NCI-H2196 (cell line): ENCODE results near the gene TTC31.
"Not testable (repeated sequence)": the region's sequence is repeated elsewhere in the genome, so short reads cannot be mapped to it uniquely, and the experiment has no call there.

Experiments used
- DNase-seq: peaks from one replicate; lab custom pipeline; 2025; ENCODE audit not compliant: unreplicated experiment; lab: John Stamatoyannopoulos, UW

TTC31 gene

GRCh38 chr2:74483675-74484164 lies 839 bp downstream of the TTC31 start:
- DNase-seq, result not testable (repeated sequence)

DNA sequence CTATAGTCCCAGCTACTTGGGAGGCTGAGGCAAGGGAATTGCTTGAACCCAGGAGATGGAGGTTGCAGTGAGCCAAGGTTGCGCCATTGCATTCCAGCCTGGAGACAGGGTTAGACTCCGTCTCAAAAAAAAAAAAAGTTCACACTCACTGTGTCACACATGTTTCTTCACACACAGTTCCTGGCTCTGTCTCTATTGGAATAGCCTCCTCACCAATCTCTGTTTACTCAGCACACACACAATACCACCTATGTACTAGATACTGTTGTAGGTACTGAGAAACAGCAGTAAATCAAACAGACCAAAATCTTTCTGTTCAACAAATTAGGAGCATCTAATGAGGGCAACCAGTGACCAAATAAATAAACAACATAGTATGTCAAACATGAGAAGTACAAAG lies 3.3 kb downstream of the TTC31 start:
- no peak for DNase-seq

DNA sequence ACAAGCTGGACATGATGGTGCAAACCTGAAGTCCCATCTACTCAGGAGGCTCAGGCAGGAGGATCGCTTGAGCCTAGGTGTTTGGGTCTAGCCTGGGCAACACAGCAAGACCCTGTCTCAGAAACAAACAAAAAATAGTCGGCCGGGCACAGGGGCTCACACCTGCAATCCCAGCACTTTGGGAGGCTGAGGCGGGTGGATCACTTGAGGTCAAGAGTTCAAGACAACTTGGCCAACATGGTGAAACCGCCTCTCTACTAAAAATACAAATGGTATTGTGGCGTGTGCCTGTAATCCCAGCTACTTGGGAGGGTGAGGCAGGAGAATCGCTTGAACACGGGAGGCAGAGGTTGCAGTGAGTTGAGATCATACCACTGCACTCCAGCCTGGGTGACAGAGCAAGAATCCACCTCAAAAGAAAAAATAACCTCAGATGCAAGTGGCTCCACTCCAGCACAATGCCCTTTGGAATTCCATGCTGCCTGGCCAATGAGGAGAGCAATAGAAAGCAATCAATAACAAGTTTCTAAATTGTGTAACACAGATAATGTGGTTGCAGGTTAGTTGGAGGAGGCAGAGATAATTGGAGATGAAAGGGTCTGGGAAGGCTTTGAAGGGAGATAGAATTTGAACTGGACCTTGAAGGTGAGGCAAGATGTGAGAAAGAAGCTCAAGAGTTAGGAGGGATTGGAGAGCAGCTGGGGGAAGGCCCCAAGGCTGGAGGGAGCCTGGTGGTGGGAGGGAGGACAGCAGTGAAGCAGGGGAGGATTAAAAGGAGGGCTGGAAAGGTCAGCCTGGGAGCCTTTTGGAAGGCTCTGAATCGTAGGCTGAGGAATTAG lies 6.0 kb downstream of the TTC31 start:
- no peak for DNase-seq

DNA sequence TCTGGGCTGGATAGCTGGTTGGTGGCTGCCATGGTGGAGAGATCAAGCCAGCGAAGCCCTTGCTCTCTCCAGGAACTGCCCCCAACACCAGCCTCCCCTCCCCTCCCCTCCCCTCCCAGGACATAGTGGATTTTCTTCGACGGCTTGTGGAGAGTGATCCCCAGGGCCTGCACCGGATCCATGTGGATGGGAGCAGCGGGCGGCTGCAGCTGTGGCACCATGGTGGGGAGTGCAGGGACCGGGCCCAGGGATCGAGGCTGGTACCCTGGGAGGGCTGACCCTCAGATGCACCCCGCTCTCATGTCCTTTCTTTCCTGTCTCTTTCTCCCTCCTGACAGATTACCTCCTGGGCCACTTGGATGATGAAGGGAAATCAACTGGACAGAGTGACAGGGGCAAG lies 7.0 kb downstream of the TTC31 start:
- DNase-seq, result no peak

GRCh38 chr2:74491648-74492544 lies 9.0 kb downstream of the TTC31 start:
- no peak for DNase-seq

GRCh38 chr2:74493546-74493945 lies 10.7 kb downstream of the TTC31 start:
- no peak for DNase-seq

DNA sequence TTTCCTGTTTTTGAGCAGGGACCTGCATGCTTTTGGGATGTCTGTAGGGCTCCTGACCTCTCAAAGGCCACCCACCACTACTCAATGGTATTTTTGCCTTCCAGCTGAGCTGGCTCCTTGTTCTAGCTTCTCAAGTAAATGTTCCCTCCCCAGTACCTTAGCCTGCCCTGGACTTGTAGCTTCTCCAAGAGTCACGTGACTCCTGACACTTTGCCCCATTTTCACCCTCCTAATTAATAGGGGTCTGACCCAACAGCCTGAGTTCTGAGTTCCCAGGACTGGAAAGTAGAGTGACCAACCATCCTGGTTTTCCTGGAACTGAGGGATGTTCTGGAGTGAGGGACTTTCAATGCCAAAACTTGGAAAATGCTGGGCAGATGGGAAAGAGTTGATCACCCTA lies 12.6 kb downstream of the TTC31 start:
- no peak for DNase-seq

DNA sequence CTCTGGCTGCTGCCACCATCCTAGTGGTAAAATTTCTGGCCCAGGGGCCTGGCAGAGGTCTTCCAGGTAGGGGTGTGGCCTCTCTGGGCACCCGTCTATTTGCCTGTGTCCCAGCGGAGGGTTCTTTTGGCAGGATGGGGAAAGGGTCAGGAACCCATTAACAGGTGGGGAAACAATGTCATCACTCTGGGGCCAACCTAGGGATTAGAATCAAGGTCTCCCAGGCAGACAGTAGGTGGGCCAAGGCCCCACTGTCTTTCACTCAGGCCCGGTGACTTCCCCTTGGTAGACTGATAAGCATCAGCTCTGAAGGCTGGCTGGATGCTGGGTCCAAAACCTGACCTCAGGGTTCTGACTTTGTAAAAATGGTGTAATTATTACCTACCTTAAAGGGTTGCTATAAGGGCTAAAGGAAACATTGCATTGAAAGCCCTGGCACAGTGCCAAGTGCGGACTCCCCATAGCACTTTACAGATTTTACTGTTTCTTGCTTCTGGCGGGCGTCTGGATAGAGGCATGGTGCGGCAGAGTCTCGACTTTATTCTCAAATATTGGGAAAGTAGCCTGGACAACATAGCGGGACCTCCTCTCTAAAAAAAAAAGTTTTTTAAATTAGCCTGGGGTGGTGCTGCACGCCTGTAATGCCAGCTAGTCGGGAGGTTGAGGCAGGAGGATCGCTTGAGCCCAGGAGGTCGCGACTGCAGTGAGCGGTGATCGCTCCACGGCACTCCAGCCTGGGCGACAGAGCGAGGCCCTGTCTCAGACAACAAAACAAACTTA lies 14.3 kb downstream of the TTC31 start:
- DNase-seq, result no peak

DNA sequence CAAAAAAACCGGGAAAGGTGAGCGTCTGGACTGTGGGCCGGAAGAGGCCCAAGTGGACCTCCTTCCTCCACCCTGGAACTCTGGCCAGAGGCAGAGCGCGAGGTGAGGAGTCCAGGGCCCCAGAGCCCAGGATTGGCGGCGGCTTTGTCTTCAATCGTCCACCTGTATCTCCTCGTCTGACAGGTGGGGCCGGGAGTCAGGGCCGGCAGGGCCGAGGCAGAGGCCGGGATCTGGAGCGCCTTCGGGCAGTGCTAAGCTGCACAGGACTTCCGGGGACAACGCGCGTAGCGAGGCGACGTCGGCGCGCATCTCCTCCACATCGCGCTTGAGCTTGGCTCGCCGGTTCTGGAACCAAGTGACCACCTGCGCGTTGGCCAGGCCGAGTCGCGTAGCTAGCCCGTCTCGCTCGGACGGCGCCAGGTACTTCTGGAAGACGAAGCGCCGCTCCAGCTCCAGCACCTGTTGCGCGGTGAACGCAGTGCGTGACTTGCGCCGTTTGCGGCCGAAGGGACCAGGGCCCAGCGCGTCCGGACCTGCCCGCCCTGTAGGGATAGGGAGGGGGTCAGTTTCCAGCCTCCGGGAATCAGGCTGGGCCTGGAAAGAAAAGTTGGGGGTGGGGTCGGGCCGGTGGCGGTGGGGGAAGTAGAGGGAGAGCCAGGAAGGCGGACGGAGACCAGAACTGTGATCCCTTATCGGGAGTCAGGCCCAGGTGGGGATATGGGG lies 15.1 kb downstream of the TTC31 start:
- DNase-seq, result no peak

DNA sequence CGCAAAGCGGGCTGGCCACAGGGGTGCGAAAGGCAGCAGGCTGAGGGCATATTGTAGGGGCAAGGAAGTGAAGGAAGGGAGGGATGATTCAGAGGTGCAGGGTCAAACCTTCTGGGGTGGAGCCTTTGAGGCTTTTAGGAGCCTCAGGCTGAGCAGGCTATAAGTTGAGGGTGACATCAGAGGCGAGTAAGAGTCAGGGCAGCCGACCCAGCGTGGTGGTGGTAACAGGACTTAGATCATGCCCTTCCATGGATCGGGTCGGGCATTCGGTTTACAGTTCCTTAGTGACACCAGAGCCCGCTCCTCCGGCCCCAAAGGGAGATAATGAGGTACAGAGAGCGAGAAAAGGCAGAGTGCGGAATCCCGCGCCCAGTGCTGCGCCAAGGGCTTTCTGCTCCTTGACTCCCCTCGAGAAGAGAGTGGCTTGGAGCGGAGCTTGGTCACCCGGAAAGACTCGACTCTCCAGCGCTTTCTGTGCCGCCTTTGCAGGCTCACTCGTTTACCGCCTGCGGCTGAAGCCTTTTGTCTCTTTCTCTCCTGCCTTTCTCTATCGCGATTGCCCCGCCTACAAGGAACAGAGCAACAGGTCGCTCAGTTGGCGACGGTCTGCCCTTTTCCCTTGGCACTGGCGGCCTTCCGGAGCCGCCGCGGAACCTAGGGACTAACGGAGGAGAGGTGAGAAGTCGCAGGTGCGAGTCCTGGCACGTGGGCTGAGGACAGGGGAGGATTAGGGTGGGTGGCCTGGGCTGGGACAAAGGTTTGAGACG lies 15.8 kb downstream of the TTC31 start:
- DNase-seq, result no peak

GRCh38 chr2:74499267-74499939 lies 16.5 kb downstream of the TTC31 start, which contains the start of gene LBX2:
Gene LBX2 (minus strand): TSS chr2:74499603. CDS start chr2:74499537, 66 bp downstream.
- DNase-seq, result no peak

DNA sequence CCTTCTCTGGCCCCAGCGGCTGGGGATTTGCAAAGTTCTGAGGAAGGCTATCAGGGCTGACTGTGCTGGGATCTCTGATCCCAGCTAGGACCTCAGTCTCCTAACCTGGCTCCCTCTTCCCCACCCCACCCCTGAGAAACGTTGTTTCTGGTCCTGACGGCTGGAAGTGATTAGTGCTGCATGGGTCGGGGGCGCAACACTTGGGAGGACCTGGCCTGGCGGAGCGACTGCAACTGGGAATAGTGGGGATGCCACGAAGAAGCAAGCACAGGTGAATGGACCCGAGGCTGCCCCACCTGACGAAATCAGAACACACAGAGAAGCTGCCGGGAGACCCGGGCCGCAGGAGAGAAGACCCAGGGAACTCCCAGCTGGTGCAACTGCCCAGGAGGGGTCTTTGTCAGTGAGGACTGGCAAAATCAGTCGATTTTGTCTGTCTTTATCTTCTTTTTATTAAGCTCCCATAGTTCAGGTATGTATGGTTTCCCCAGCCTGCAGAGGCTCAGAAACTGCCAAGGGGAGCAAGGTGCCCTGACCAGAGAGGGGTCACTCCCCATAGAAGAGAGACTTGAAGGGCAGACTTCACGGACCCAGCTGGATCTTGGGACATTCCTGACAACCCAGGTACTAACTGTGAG lies 17.2 kb downstream of the TTC31 start:
- no peak for DNase-seq

- no peak for DNase-seq
Observed at GRCh38 chr2:74500578-74500946, 17.7 kb downstream of the TTC31 start.

- no peak for DNase-seq
Observed at GRCh38 chr2:74501335-74502071, 18.6 kb downstream of the TTC31 start.

DNA sequence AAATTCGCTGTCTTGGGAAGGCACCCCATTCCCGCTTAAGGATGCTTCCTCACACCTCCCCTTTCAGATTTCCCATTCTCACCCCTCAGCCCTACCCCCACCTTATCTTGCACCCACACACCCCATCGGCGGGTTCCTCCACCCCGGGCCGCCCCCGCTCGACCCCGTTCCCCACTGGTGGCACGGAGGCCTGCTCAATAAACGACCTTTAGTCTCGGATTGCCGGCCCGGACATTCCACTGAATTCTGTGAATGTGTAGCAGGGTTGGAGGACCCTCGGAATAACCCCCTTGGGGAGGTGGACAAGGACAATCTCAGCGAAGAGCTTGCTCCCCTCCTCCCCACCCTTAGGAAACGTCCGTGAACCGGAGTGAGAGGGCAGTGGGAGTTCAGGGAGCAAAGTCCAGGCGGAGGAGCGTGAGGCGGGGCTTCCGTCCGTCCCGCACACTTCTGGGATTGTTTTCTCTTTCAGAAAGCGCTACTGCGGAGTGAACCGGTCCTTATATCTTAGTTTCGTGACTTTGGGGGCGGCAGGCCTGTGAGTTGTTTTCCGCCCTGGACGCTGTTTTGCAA lies 19.4 kb downstream of the TTC31 start:
- no peak for DNase-seq

- no peak for DNase-seq
Observed at GRCh38 chr2:74502720-74503505, 20.0 kb downstream of the TTC31 start.
